ENCODE data around the gene MYF5.
"Not testable (repeated sequence)": the region's sequence is repeated elsewhere in the genome, so short reads cannot be mapped to it uniquely, and the experiment has no call there.

Gene MYF5

DNA sequence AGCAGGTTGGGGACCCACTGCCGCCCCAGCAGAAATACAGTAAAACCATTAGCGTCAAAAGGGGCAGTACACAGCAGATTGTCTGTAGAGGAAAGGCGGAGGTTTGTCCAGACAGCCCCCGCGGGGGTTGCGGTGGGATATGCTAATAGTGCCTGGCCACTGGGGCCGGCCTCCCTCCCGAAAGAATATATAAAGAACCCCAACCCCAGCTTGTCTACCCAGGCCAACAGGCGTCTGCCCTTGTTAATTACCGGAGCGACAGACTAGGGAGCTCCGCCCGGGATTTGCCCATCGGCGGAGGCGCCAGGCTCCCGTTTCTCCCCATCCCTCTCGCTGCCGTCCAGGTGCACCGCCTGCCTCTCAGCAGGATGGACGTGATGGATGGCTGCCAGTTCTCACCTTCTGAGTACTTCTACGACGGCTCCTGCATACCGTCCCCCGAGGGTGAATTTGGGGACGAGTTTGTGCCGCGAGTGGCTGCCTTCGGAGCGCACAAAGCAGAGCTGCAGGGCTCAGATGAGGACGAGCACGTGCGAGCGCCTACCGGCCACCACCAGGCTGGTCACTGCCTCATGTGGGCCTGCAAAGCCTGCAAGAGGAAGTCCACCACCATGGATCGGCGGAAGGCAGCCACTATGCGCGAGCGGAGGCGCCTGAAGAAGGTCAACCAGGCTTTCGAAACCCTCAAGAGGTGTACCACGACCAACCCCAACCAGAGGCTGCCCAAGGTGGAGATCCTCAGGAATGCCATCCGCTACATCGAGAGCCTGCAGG, at the start of gene MYF5:
Gene MYF5 (plus strand): TSS at position 217 of the 774 bp plus-strand sequence. CDS start 152 bp downstream, at position 369.
- DNase-seq = no peak

GRCh38 chr12:80670214-80670613, 46.5 kb upstream of the MYF5 start:
- no peak for DNase-seq

GRCh38 chr12:80676042-80676636, 40.6 kb upstream of the MYF5 start:
- DNase-seq = not testable (repeated sequence)

GRCh38 chr12:80676856-80677255, 39.9 kb upstream of the MYF5 start:
- DNase-seq = no peak

DNA sequence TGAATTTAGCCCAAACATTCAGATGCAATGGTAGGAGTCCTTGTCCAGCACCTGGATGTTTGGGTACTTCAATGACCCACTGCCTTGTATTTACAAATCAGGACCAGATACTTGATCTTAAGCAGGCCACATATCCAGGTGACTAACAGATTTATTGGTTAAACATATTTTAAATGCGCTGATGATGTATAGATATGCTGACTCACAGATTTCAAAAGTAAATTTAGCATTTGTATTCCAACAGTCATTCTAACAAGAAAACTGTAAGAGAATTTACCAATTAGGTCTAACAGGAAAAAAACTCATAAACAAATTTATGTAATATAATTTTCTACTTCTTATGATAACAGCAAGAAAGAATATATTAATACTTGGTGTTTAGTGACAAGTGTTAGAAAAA, 38.7 kb upstream of the MYF5 start:
- DNase-seq = no peak

DNA sequence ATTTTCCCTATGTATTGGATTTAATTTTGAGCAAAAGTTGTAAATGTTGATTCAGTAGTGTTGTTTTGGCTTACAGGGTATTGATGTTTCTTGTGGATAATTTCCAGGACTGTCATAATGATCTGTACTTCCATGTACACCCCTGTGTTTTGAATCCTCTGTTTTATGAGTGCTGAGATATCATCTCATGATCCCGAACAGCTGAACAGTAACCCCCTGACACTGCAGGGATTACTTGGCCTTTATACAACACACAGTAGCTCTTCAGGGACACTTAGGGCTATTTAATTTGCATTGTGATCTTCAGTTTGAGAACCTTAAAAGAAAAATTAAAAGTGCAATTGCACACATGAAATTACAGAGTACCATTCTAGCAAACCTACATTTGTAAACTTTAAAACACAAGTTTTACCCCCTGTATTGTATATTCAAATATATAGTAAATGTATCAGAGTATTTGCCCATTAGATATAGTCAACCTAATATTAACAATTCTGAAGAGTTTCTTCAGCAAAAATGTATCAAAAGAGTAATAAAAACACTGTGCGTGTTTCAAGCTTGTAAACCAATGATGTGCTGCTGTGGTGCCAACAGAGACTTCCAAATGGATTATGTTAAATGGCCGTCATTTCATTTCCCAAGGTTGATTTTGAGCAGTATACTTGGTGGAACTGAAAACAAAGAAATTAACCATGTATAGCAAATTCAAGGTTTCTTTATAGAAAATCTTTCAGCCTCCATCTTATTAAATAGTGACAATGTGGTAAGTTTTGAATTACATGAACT, 37.2 kb upstream of the MYF5 start:
- no peak for DNase-seq

GRCh38 chr12:80681287-80681686, 35.4 kb upstream of the MYF5 start:
- no peak for DNase-seq

- no peak for DNase-seq
Observed at GRCh38 chr12:80681786-80682185, 34.9 kb upstream of the MYF5 start.

DNA sequence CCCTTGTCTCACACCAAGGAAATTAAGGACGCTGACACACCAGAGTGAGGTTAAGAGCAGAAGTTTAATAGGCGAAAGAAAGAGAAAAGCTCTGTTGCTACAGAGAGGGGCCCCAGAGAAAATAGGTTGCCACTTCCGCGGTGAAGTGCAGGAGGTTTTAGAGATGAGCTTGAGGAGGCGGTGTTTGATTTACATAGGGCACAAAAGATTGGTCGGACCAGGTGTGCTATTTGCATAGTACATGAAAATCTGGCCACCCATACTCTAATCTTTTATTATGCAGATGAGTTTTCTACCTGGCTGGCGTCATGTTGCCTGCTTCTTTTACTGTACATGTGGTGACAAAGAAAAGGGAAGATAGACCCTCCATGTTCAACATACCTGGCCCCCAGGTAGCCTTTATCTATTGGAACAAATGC, 32.6 kb upstream of the MYF5 start:
- DNase-seq = no peak

- no peak for DNase-seq
Observed at GRCh38 chr12:80690090-80690489, 26.6 kb upstream of the MYF5 start.

DNA sequence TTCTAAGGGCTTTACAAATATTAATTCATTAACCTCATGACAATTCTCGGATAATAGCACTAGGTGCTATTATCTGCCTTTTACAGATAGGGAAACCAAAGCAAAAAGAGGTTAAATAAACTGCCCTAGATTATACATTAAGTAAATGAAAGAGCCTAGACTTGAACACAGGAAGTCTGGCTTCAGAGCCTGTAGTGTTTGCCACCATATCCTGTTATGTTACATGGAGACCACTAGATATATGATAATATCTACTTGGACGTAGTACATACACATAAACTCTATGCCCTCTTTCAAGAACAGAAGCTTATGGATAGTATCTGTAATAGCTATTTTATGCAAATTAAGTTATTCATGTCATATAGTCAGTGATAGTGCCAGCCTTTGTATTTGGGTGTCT, 26.2 kb upstream of the MYF5 start:
- DNase-seq = no peak

DNA sequence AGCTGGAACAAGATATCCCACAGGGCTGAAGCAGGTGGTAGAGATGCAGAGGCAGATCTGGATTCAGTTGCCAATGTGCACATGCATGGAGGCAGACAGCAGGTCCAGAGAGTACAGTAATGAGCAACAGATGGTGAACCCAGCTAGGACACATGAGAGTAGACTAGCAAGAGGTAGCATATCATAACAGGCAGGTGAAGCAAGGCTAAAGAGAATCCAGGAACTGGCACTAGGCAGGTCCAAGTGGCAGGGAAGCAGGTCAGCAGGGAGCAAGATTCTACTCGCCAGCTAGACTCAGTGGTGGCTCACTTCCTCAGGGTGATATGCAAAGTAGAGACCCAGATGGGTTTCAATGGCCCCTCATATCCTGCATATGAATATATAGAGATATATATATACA, 24.6 kb upstream of the MYF5 start:
- no peak for DNase-seq

GRCh38 chr12:80697270-80697887, 19.3 kb upstream of the MYF5 start:
- DNase-seq = no peak

GRCh38 chr12:80698256-80698655, 18.5 kb upstream of the MYF5 start:
- DNase-seq = no peak

DNA sequence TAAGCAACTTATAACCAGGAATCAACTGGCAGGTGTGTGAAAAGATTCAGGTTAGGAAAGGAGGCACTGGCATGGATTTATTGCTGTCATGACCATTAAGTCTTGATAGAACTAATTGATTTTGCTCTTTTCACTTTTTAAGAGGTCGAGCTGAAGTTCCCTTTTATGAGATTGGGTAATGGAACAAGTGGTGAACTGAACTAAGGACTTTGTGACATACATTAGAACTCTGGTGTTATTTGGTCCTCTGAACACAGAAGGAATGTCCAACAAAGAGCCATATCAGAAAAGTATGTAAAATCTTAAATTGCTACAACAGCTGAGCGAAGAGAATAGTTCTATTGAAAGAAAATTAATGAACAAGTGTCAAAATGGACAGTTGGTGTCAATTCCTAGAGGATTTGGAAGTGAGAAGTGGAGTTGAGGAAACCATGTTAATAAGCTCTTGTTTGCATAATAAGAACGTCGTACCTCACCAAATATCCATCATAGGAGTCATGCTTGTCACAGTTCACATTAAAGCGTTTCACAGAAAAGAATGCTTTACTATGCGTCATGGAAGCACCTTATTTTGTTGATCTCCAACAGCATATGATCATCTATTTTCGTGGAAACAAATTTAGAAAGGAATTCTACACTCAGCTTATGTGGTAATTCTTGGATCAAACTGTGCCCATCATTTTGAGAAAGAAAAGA, 17.7 kb upstream of the MYF5 start:
- no peak for DNase-seq

- DNase-seq = no peak
Observed at GRCh38 chr12:80700327-80700726, 16.4 kb upstream of the MYF5 start.

- DNase-seq = no peak
Observed at GRCh38 chr12:80701388-80701787, 15.3 kb upstream of the MYF5 start.

GRCh38 chr12:80702889-80703805, 13.6 kb upstream of the MYF5 start:
- DNase-seq = no peak

DNA sequence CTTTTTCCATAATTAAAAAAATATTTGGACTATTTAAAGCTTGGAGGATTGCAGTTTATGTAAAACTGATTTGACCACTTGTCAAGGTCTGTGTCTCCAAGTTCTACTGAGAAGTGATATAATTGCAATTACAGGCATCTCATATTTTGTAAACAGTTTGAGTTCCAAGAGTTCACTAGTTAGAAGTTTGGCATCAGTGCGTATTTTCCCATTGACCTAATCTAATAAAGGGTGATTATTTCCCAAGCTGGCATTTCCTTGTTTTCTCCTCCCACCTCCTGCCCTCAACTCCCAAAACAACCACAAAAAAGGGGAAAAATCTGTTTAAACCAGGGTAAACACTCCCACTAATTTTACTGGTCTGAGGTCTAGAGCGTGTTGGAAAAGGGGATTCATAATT, 12.3 kb upstream of the MYF5 start:
- no peak for DNase-seq

DNA sequence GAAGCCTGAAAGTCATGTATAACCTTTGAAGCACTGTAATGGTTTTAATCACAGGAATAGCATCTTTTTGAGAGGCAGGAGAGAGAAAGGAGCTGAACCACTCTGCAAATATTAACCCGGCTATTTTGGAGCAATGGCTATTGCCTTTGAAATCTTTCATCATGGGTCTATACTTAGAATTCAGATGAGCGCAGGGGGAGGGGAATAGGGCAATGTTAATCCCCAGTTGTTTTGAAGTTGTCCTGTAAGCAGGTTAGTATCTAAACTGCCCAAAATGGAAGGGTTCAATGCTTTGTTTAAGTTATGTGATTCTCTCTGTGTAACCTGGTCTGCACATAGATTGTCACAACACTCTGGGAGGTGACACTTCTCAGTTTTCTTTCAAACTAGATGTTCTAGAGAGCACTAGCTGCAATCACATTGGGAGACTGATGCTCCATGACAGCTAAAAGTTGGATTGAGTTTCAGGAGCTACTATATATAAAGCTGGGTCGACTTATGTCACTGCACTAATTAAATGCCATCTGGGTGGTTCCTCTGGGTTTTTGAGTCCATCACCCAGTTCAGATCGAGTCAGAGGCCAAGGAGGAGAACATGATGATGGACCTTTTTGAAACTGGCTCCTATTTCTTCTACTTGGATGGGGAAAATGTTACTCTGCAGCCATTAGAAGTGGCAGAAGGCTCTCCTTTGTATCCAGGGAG, 9.4 kb upstream of the MYF5 start, which contains the start of gene MYF6:
Gene MYF6 (plus strand): TSS at position 509 of the 704 bp plus-strand sequence. CDS start 86 bp downstream, at position 595.
- DNase-seq = no peak

GRCh38 chr12:80707830-80708258, 8.9 kb upstream of the MYF5 start:
- no peak for DNase-seq
